Stomach (tissue), 9 donors: ENCODE data around the gene ITIH4. TPM values are rescaled to one million over a fixed set of nuclear protein-coding genes. Genes with fewer than 3 reads are reported as not detected.

Experiments
- DNase-seq, 2 donors: peaks; one replicate each; pipeline versions ENCODE4 v3.0.0 to v3.0.0-alpha.2; 2013 to 2019
- H3K27ac ChIP-seq, 5 donors: fragments of 200-600 bp in 4 of 5; sonication (generic) in 4 of 5; one replicate each; pipeline ENCODE4 v1.5.1; 2013 to 2019; ENCODE audit warnings: mild to moderate bottlenecking in 1 of 5, moderate library complexity in 1 of 5
- H3K27me3 ChIP-seq, 3 donors: fragments of 200-600 bp; sonication (generic); one replicate each; pipeline ENCODE4 v1.5.1; 2017 to 2019; ENCODE audit warnings: mixed run types in 1 of 3
- H3K36me3 ChIP-seq, 4 donors: fragments of 200-600 bp; sonication (generic); 1 replicate in 3 of 4; 2 replicates in 1 of 4; pipeline ENCODE4 v1.5.1; 2016 to 2019
- H3K4me1 ChIP-seq, 4 donors: fragments of 200-600 bp; sonication (generic); one replicate each; pipeline ENCODE4 v1.5.1; 2016 to 2019
- H3K4me3 ChIP-seq, 4 donors: fragments of 200-600 bp; sonication (generic) in 3 of 4; one replicate each; pipeline ENCODE4 v1.5.1; 2016 to 2019; ENCODE audit warnings: mild to moderate bottlenecking in 1 of 4
- H3K9me3 ChIP-seq, 4 donors: fragments of 200-600 bp; sonication (generic); one replicate each; pipeline ENCODE4 v1.5.1; 2016 to 2019
- EP300 ChIP-seq: sonication (generic); formaldehyde crosslinking; IDR thresholded peaks from one replicate; pipeline ENCODE4 v1.6.1; 2017; ENCODE audit warnings: antibody characterized with exemption
- POLR2A ChIP-seq, 4 donors: fragments of 450-650 bp; IDR thresholded peaks; one replicate each; pipeline ENCODE4 v1.6.1; 2016; ENCODE audit warnings: antibody characterized with exemption in 4 of 4, control low read depth in 2 of 4, mild to moderate bottlenecking in 1 of 4, moderate library complexity in 1 of 4
- POLR2AphosphoS5 ChIP-seq, 3 donors: sonication (generic); formaldehyde crosslinking; IDR thresholded peaks; one replicate each; pipeline ENCODE4 v1.6.1; 2016; ENCODE audit warnings: antibody characterized with exemption in 3 of 3
- WGBS, 5 donors: extraction: QIAGEN DNeasy Blood & Tissue Kit in 3 of 5; methylation state at CpG; one replicate each; pipeline versions ENCODE4 v1.1.5 to v1.1.7; 2013 to 2018; 5-methylcytosine and 5-hydroxymethylcytosine counted together
- intact Hi-C: fragments of 100-400 bp; cut with DNase I; formaldehyde crosslinking; loops from one replicate; pipeline ENCODE4 v1.15.1; 2023; ENCODE audit warnings: low total_unique reads
- polyA plus RNA-seq, 3 donors: library from polyadenylated mRNA; stranded (reverse); fragments of 200-250 nt; gene quantifications; one replicate each; pipeline ENCODE4 v1.2.3, GENCODE V29; 2013
- total RNA-seq, 5 donors: library from RNA; depleted of rRNA; stranded (reverse); fragments of >200 nt; gene quantifications; one replicate each; pipeline versions ENCODE4 v1.1.0 to v1.2.3, GENCODE V29; 2014 to 2016
- TF ChIP-seq, protein P1 (sequence below), 7 experiments: fragments of 450-650 bp in 4 of 7; fragments of 200-600 bp in 3 of 7; sonication (generic) in 3 of 7; IDR thresholded peaks; one replicate each; pipeline ENCODE4 v1.5.1; 2016 to 2019; ENCODE audit warnings: antibody characterized with exemption in 7 of 7, control low read depth in 2 of 7, mild to moderate bottlenecking in 1 of 7
- donor health status: healthy with polysubstance abuse.
- donor health status: Bipolar disorder and iron deficiency.
- donor health status: healthy.

ITIH4 gene
- total and polyA plus RNA-seq, 8 donors, result 1.7 to 300 (median 18.5) TPM

- intact Hi-C loops, result no loop called here
- TF ChIP-seq, protein P1, sequence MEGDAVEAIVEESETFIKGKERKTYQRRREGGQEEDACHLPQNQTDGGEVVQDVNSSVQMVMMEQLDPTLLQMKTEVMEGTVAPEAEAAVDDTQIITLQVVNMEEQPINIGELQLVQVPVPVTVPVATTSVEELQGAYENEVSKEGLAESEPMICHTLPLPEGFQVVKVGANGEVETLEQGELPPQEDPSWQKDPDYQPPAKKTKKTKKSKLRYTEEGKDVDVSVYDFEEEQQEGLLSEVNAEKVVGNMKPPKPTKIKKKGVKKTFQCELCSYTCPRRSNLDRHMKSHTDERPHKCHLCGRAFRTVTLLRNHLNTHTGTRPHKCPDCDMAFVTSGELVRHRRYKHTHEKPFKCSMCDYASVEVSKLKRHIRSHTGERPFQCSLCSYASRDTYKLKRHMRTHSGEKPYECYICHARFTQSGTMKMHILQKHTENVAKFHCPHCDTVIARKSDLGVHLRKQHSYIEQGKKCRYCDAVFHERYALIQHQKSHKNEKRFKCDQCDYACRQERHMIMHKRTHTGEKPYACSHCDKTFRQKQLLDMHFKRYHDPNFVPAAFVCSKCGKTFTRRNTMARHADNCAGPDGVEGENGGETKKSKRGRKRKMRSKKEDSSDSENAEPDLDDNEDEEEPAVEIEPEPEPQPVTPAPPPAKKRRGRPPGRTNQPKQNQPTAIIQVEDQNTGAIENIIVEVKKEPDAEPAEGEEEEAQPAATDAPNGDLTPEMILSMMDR (IDR thresholded peaks at IDR 0.05), result no peak
- TF ChIP-seq EP300 (no peak), POLR2AphosphoS5 (IDR thresholded peaks at IDR 0.05) (no peak), POLR2A (IDR thresholded peaks at IDR 0.05) (no peak)
- DNase-seq, result no peak
- 88 to 100% (median 94%) methylated on average over 8 to 10 of the region's 10 CpGs for WGBS, 5 donors
- H3K27ac ChIP-seq, result no peak overlapping the region
- no peaks in the 10 kb centered on the region for H3K4me1 ChIP-seq
- H3K4me3 ChIP-seq, result no peak overlapping the region
- peaks cover 0 to 12% (median 4%) of the 10 kb centered on the region in 4 donors for H3K36me3 ChIP-seq
- H3K9me3 ChIP-seq, result no peaks in the 10 kb centered on the region
- no peaks in the 10 kb centered on the region for H3K27me3 ChIP-seq
Observed at GRCh38 chr3:52816654-52817053, 13.8 kb downstream of the ITIH4 start.

GRCh38 chr3:52816199-52816598 is 14.3 kb downstream of the ITIH4 start:
- H3K27me3 ChIP-seq, result no peaks in the 10 kb centered on the region
- TF ChIP-seq, protein P1 (IDR thresholded peaks at IDR 0.05), result no peak
- TF ChIP-seq EP300 (no peak), POLR2A (IDR thresholded peaks at IDR 0.05) (no peak), POLR2AphosphoS5 (IDR thresholded peaks at IDR 0.05) (no peak)
- WGBS, 5 donors, result 84 to 97% (median 89%) methylated on average over 5 to 6 of the region's 6 CpGs
- H3K36me3 ChIP-seq, result peaks cover 0 to 12% (median 4%) of the 10 kb centered on the region in 4 donors
- DNase-seq, result no peak
- H3K4me3 ChIP-seq, result no peak overlapping the region
- intact Hi-C loops, result no loop called here
- no peaks in the 10 kb centered on the region for H3K4me1 ChIP-seq
- no peaks in the 10 kb centered on the region for H3K9me3 ChIP-seq
- H3K27ac ChIP-seq, result no peak overlapping the region

DNA sequence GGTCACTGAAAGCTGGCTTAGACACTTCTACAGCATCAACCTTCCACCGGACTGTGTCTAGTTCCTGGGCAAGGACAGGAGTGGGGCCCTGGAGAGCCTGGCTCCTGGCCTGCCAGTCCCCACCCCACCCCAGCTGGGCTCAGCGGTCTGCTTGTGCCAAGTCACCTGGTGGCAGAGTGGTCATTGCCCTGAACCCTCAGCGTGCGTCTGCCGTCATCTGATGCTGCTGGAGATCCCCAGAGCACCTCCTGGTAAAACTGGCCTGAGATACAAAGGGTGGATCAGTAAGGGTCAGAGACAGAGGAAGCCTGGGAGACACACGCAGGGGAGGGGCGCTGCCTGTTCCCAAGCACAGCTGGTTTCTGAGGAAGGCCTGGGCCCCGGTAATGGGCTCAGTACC is 16.7 kb downstream of the ITIH4 start:
- no peaks in the 10 kb centered on the region for H3K27me3 ChIP-seq
- H3K4me1 ChIP-seq, result no peaks in the 10 kb centered on the region
- H3K27ac ChIP-seq, result no peak overlapping the region
- no peaks in the 10 kb centered on the region for H3K9me3 ChIP-seq
- no peak overlapping the region for H3K4me3 ChIP-seq
- WGBS, 5 donors, result 81 to 96% (median 85%) methylated on average over 5 to 8 of the region's 8 CpGs
- intact Hi-C loops, result no loop called here
- DNase-seq, result no peak
- TF ChIP-seq, protein P1 (IDR thresholded peaks at IDR 0.05), result no peak
- TF ChIP-seq EP300 (no peak), POLR2AphosphoS5 (IDR thresholded peaks at IDR 0.05) (no peak), POLR2A (IDR thresholded peaks at IDR 0.05) (no peak)
- no peaks in the 10 kb centered on the region for H3K36me3 ChIP-seq

DNA sequence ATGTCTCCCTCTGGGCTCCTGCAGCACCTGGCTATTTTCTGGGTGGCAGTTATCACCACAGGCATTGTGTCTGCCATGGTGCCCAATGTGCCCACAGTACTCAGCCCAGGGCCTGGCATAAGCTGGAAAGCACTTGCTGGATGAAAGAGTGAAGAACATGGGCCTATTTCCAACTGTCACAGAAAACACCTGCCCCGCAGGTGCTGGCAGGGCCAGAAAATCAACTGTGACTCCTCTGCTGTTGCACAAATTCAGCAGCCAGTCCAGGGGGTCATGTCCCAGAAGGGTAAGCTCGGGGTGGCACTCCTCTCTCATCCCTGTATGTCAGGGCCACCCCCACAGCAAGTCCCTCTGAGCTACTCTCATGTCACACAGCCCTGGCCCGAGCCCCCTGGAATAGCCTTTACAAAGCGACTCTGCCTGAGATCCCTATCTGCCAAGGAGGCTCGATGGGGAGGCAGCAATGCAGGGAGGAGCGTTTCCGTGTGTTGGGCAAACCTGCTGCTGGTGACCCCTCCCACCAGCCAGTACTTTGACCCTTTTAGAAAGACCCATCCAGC is 18.9 kb downstream of the ITIH4 start:
- 67 to 79% (median 75%) methylated on average over 7 of the region's 7 CpGs for WGBS, 5 donors
- Histone ChIP-seq H3K4me1 (no peaks in the 10 kb centered on the region), H3K4me3 (no peak overlapping the region)

GRCh38 chr3:52810923-52811322 is 19.5 kb downstream of the ITIH4 start:
- 84 to 90% (median 88%) methylated on average over 11 of the region's 11 CpGs for WGBS, 5 donors
- Histone ChIP-seq H3K9me3 (no peaks in the 10 kb centered on the region), H3K36me3 (no peaks in the 10 kb centered on the region), H3K27ac (no peak overlapping the region), H3K4me1 (no peaks in the 10 kb centered on the region), H3K4me3 (no peak overlapping the region), H3K27me3 (peaks cover 0 to 3% (median 0%) of the 10 kb centered on the region in 3 donors)
- intact Hi-C loops, result no loop called here
- no peak for TF ChIP-seq EP300
- TF ChIP-seq POLR2AphosphoS5 (IDR thresholded peaks at IDR 0.05), result no peak
- TF ChIP-seq, protein P1 (IDR thresholded peaks at IDR 0.05), result no peak
- no peak for TF ChIP-seq POLR2A (IDR thresholded peaks at IDR 0.05)
- DNase-seq, result no peak

More for the DNA sequence above, 18.9 kb downstream of the ITIH4 start:
- H3K27ac ChIP-seq, result no peak overlapping the region
- H3K9me3 ChIP-seq, result no peaks in the 10 kb centered on the region
- DNase-seq, result no peak
- TF ChIP-seq EP300, result no peak
- H3K36me3 ChIP-seq, result no peaks in the 10 kb centered on the region
- H3K27me3 ChIP-seq, result no peaks in the 10 kb centered on the region
- intact Hi-C loops, result no loop called here
